GM12878 (cell line): ENCODE data around the gene VIPR2. TPM values are rescaled to one million over a fixed set of nuclear protein-coding genes. Genes with fewer than 3 reads are reported as not detected.

ENCODE experiments used
- ATAC-seq: fragments of 200-7000 bp; cut with Tn5 transposase; 3 replicates; pipeline ENCODE4 v1.9.1; 2020; ENCODE audit warnings: mild to moderate bottlenecking, moderate library complexity
- BruUV-seq: library from RNA; stranded (reverse); fragments of 400-500 nt; replicated peaks from 2 replicates; lab custom pipeline; 2021; lab: Mats Ljungman, UMichigan
- CTCF ChIA-PET: fragments of 300-600 bp; sonication (Branson Sonifier 250); formaldehyde crosslinking; extraction: SDS; loops from one replicate; lab custom pipeline; 2021; ENCODE audit warnings: inconsistent platforms; lab: Yijun Ruan, JAX
- POLR2A ChIA-PET: fragments of 350-600 bp; formaldehyde crosslinking; extraction: SDS; loops from one replicate; lab custom pipeline; 2021; ENCODE audit warnings: inconsistent platforms; lab: Charles Lee
- RAD21 ChIA-PET: fragments of 300-600 bp; sonication (Branson Sonifier 250); formaldehyde crosslinking; loops from one replicate; lab custom pipeline; 2023; ENCODE audit warnings: antibody characterized with exemption; ENCODE audit not compliant: unreplicated experiment; lab: Charles Lee
- SMC1A ChIA-PET: fragments of 300-600 bp; sonication (Branson Sonifier 250); formaldehyde crosslinking; loops from one replicate; lab custom pipeline; 2023; ENCODE audit not compliant: unreplicated experiment, uncharacterized antibody; lab: Charles Lee
- DNase-seq: peaks from one replicate; pipeline ENCODE4 v3.0.0-alpha.2; 2011; ENCODE audit warnings: low read depth, low spot score
- FAIRE-seq: peaks from 3 replicates; lab custom pipeline; 2011; peaks lifted over from hg19 to GRCh38; lab: Jason Lieb, UNC
- H2AFZ ChIP-seq: 2 replicates; pipeline ENCODE4 v1.6.0; 2011; ENCODE audit warnings: low read depth, low read length, control low read depth; ENCODE audit not compliant: control insufficient read depth
- H3K27ac ChIP-seq: 2 replicates; pipeline ENCODE4 v1.5.1; 2011; ENCODE audit warnings: control low read depth; ENCODE audit not compliant: control insufficient read depth, insufficient read depth
- H3K27me3 ChIP-seq, 2 experiments: replicated peaks in 1 of 2; 2 replicates each; pipeline versions ENCODE4 v1.6.0 to v1.6.1; 2011; ENCODE audit warnings: low read length in 1 of 2; ENCODE audit not compliant: control insufficient read depth in 2 of 2, insufficient read depth in 2 of 2
- H3K36me3 ChIP-seq, 2 experiments: 2 replicates each; pipeline ENCODE4 v1.5.1; 2011; ENCODE audit warnings: low read length in 1 of 2; ENCODE audit not compliant: control insufficient read depth in 2 of 2, insufficient read depth in 2 of 2
- H3K4me1 ChIP-seq: 2 replicates; pipeline ENCODE4 v1.6.1; 2011; ENCODE audit warnings: mild to moderate bottlenecking, low read length, moderate library complexity, mixed read lengths; ENCODE audit not compliant: control insufficient read depth, insufficient read depth
- H3K4me2 ChIP-seq: 2 replicates; pipeline ENCODE4 v1.6.0; 2011; ENCODE audit warnings: control low read depth; ENCODE audit not compliant: control insufficient read depth, insufficient read depth
- H3K4me3 ChIP-seq: fragments of 200-600 bp; sonication (generic); 2 replicates; pipeline ENCODE4 v1.5.1; 2016
- H3K79me2 ChIP-seq: 2 replicates; pipeline ENCODE4 v1.6.0; 2011; ENCODE audit warnings: low read length; ENCODE audit not compliant: control insufficient read depth, insufficient read depth
- H3K9ac ChIP-seq: 2 replicates; pipeline ENCODE4 v1.8.0; 2011; ENCODE audit warnings: low read length, control low read depth, mixed read lengths; ENCODE audit not compliant: control insufficient read depth, insufficient read depth
- H3K9me3 ChIP-seq: replicated peaks from 3 replicates; pipeline ENCODE4 v1.5.1; 2011; ENCODE audit warnings: mild to moderate bottlenecking, low read length; ENCODE audit not compliant: control insufficient read depth, insufficient read depth
- H4K20me1 ChIP-seq: 2 replicates; pipeline ENCODE4 v1.6.0; 2011; ENCODE audit not compliant: control insufficient read depth, insufficient read depth
- ASH2L ChIP-seq: fragments of 300-600, 200-600 bp; sonication (generic); IDR thresholded peaks from 2 replicates; pipeline ENCODE4 v1.6.1; 2017; ENCODE audit warnings: low read depth, mild to moderate bottlenecking, borderline replicate concordance
- ATF7 ChIP-seq: fragments of 450-650 bp; IDR thresholded peaks from 2 replicates; pipeline ENCODE4 v1.6.1; 2016; ENCODE audit warnings: low read depth, mild to moderate bottlenecking
- BCLAF1 ChIP-seq: fragments of 450-650 bp; IDR thresholded peaks from 2 replicates; pipeline ENCODE4 v1.6.1; 2017; ENCODE audit warnings: antibody characterized with exemption, mild to moderate bottlenecking, moderate library complexity
- E2F8 ChIP-seq: fragments of 450-650 bp; IDR thresholded peaks from 2 replicates; pipeline ENCODE4 v1.6.1; 2018; ENCODE audit warnings: mild to moderate bottlenecking, low read depth, moderate library complexity; ENCODE audit not compliant: partially characterized antibody
- EP300 ChIP-seq, 2 experiments: fragments of 150-350 bp in 1 of 2; IDR thresholded peaks; 2 replicates each; pipeline ENCODE4 v1.6.1; 2011 to 2012; ENCODE audit warnings: low read depth in 2 of 2, low read length in 2 of 2, borderline replicate concordance in 1 of 2, improper control_type of control experiment in 1 of 2, inconsistent platforms in 1 of 2; ENCODE audit not compliant: control insufficient read depth in 1 of 2
- ESRRA ChIP-seq: IDR thresholded peaks from 2 replicates; pipeline ENCODE4 v1.6.1; 2012; ENCODE audit warnings: mild to moderate bottlenecking, low read length, improper control_type of control experiment
- ETV6 ChIP-seq, 2 experiments: fragments of 450-650 bp in 1 of 2; IDR thresholded peaks in 1 of 2; conservative IDR thresholded peaks in 1 of 2; 2 replicates each; pipeline ENCODE4 v1.6.1; 2014; ENCODE audit warnings: antibody characterized with exemption in 1 of 2, borderline replicate concordance in 1 of 2, low read depth in 1 of 2, mild to moderate bottlenecking in 1 of 2, moderate library complexity in 1 of 2
- HDGF ChIP-seq: fragments of 450-650 bp; IDR thresholded peaks from 2 replicates; pipeline ENCODE4 v1.6.1; 2016; ENCODE audit warnings: antibody characterized with exemption
- IRF3 ChIP-seq: fragments of 450-650 bp; IDR thresholded peaks from 2 replicates; pipeline ENCODE4 v1.6.1; 2014; ENCODE audit warnings: mild to moderate bottlenecking
- PML ChIP-seq: IDR thresholded peaks from 2 replicates; pipeline ENCODE4 v1.6.1; 2012; ENCODE audit warnings: low read length, inconsistent platforms
- POLR2AphosphoS2 ChIP-seq: IDR thresholded peaks from 2 replicates; pipeline ENCODE4 v1.6.1; 2011; ENCODE audit warnings: low read depth, mild to moderate bottlenecking, low read length, improper control_type of control experiment, moderate library complexity
- RELA ChIP-seq: fragments of 450-650 bp; IDR thresholded peaks from 2 replicates; pipeline ENCODE4 v1.8.0; 2014; ENCODE audit warnings: borderline replicate concordance; ENCODE audit not compliant: partially characterized antibody
- RUNX3 ChIP-seq: IDR thresholded peaks from 2 replicates; pipeline ENCODE4 v1.6.1; 2012; ENCODE audit warnings: low read length, inconsistent platforms
- SMAD5 ChIP-seq: IDR thresholded peaks from 2 replicates; pipeline ENCODE4 v1.6.1; 2016; ENCODE audit warnings: antibody characterized with exemption, low read depth
- SREBF2 ChIP-seq: IDR thresholded peaks from 2 replicates; pipeline ENCODE4 v1.6.1; 2012; ENCODE audit warnings: mild to moderate bottlenecking, low read length
- ZNF217 ChIP-seq: fragments of 450-650 bp; IDR thresholded peaks from 2 replicates; pipeline ENCODE4 v1.6.1; 2017; ENCODE audit warnings: antibody characterized with exemption, mild to moderate bottlenecking
- WGBS: methylation state at CpG from one replicate; pipeline ENCODE4 v1.1.6; 2016; ENCODE audit warnings: low lambda C conversion rate; ENCODE audit not compliant: insufficient replicate concordance, insufficient coverage; ENCODE audit errors: missing lambda C conversion rate; 5-methylcytosine and 5-hydroxymethylcytosine counted together
- in situ Hi-C: fragments of 300-500 bp; cut with MboI; formaldehyde crosslinking; loops from 9 replicates; pipeline ENCODE4 v1.14.3; 2018; ENCODE audit warnings: mixed read lengths
- intact Hi-C: fragments of 100-400 bp; cut with micrococcal nuclease; formaldehyde crosslinking; loops from one replicate; pipeline ENCODE4 v1.14.2; 2022; ENCODE audit not compliant: unreplicated experiment
- polyA plus RNA-seq, 11 experiments: library from polyadenylated mRNA; depleted of rRNA in 4 of 11; unstranded in 6 of 11; stranded (reverse) in 5 of 11; fragments of >200 nt; fragmentation: Nextera tagmentation in 4 of 11; fragmentation: Illumina TruSeq in 1 of 11; extraction: Ambion mirVana in 4 of 11; extraction: Trizol in 1 of 11; gene quantifications; 1 replicate in 1 of 11; 2 replicates in 10 of 11; pipeline versions ENCODE4 v1.2.1 to v1.2.3, GENCODE V29; 2011 to 2016; ENCODE audit warnings: inconsistent platforms in 2 of 11, missing spikeins in 2 of 11, low read depth in 1 of 11
- total RNA-seq, 4 experiments: library from RNA; depleted of rRNA in 3 of 4; stranded (reverse); fragments of >200 nt in 3 of 4; fragmentation: Illumina TruSeq in 1 of 4; extraction: Trizol in 1 of 4; gene quantifications; 2 replicates each; pipeline versions ENCODE4 v1.2.1 to v1.2.3, GENCODE V29; 2013 to 2021

Gene VIPR2
- total and polyA plus RNA-seq, 10 of the 15 experiments (the other 5 are each of a cell fraction or from before 2014, with no cell fraction given): not detected

GRCh38 chr7:158988302-158988862 lies 156.3 kb downstream of the VIPR2 start:
- Histone ChIP-seq H3K9me3 (peaks cover 6% of the 10 kb centered on the region; the same call in 1 of the 3 replicates), H3K9ac (no peak overlapping the region), H3K36me3 (no peaks in the 10 kb centered on the region), H3K27ac (no peak overlapping the region), H2AFZ (no peak overlapping the region), H3K4me2 (no peak overlapping the region), H3K79me2 (no peaks in the 10 kb centered on the region), H3K27me3 (no peaks in the 10 kb centered on the region), H4K20me1 (no peaks in the 10 kb centered on the region), H3K4me3 (no peak overlapping the region), H3K4me1 (no peaks in the 10 kb centered on the region)
- WGBS: 6% methylated on average over 2 of the region's 2 CpGs
- no peak for DNase-seq
- BruUV-seq: no TSS peak
- intact Hi-C loops (no loop called here), in situ Hi-C loops (no loop called here)
- ChIA-PET POLR2A (no interaction called here), SMC1A (no interaction called here), CTCF (no interaction called here), RAD21 (no interaction called here)
- FAIRE-seq: no peak
- no peak for ATAC-seq
- TF ChIP-seq ATF7 (no peak), RELA (no peak), ZNF217 (no peak), EP300 (IDR thresholded peaks at IDR 0.05; ENCODE audit: borderline replicate concordance in 1 of 2, control insufficient read depth in 1 of 2, low read depth in 2 of 2, low read length in 2 of 2) (no peak), ASH2L (no peak), PML (no peak), IRF3 (no peak), E2F8 (no peak), SREBF2 (no peak), BCLAF1 (no peak), ESRRA (no peak), RUNX3 (no peak), ETV6 (conservative IDR thresholded peaks at IDR 0.05 in 1 of 2, IDR thresholded peaks at IDR 0.05 in 1 of 2; ENCODE audit: borderline replicate concordance in 1 of 2, low read depth in 1 of 2) (no peak), SMAD5 (no peak), HDGF (no peak), POLR2AphosphoS2 (no peak)
